DOHH2 (cell line): ENCODE results near the gene DPYSL5.

Source experiments
- CTCF ChIP-seq: fragments of 200-600 bp; sonication (generic); IDR thresholded peaks from one replicate; pipeline ENCODE4 v1.5.1; 2014; ENCODE audit warnings: antibody characterized with exemption, mild to moderate bottlenecking, low read depth, low read length; ENCODE audit not compliant: poor library complexity, severe bottlenecking
- EZH2phosphoT487 ChIP-seq: fragments of 200-600 bp; sonication (generic); IDR thresholded peaks from 2 replicates; pipeline ENCODE4 v1.6.1; 2017; ENCODE audit warnings: borderline replicate concordance, mild to moderate bottlenecking, antibody characterized with exemption, low read length, moderate library complexity, mixed read lengths

- TF ChIP-seq CTCF: no peak
- no peak for TF ChIP-seq EZH2phosphoT487
These were observed 2.1 kb downstream of the DPYSL5 start for GRCh38 chr2:26850000-26850431.
